DMS153 treated with DMSO at 0.1 percent for 48 hours (cell line): Measurements from ENCODE around the gene FAM241B.

ENCODE experiments used
- DNase-seq: peaks from one replicate; lab custom pipeline; 2025; ENCODE audit not compliant: unreplicated experiment; lab: John Stamatoyannopoulos, UW

FAM241B gene

DNA sequence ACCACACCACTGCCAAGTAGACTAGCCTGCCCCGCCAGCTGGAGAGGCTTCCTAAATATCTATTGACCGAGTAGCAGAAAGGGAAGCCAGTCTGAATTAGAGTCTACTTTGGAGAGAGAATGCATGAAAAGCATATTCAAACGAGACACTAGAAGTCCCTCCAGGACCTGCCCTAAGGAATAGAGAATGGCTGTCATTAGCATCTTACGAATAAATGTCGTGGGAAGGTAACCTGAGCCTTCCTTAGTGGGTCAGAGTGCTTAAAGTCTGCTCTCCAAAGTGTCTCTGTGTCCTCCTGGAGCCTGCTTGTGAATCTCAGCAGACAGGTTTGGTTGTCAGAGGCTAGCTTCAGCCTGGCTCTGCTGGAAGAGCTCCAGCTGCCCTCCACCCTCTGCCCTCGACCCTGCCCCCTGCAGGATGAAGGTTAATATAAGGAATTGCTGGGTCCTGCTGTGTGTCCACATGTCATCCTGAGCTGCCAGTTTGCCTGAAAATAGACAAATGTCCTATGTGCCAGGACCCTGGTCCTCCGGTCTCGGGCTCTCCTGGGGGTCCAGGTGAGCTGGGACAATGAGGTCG is 33.4 kb downstream of the FAM241B start:
- DNase-seq = no peak

DNA sequence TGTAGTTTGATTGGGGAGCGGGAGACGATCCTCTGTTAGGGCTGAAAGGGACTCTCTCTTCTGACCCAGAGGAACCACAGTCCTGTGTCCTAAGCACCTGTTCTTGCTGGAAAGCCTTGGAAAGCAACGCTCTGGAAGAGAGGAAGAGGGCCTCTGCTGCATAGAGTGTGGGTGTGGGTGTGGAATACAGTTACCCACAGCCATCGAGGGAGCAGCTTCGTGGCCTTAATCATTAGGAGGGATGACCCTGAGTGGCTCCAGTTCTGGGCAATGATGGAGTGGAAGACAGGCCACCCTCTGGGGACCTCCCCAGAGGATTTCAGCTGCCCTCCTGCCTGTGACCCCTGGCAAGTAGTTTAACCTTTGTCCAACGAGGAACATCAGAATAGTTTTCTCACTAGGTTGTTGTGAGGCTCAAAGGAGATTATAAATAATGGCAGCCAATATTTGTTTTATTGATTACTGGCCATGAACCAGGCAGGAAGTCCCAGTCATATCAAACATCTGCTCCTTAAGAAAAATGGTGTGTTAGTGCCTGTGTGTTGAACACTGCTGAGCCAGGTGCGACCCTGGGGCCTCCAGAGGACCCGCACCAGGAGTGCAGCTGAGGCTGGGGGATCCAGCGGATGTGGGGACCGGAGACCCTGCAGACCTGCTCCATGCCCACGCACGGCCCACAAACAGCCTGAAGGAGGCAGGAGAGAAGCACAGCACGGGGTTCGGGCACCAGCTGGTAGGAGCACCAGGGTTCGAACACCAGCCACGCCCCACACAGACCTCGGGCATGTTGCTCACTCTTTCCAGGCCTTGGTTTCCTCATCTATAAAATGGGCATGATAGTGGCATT is 35.6 kb downstream of the FAM241B start:
- no peak for DNase-seq

DNA sequence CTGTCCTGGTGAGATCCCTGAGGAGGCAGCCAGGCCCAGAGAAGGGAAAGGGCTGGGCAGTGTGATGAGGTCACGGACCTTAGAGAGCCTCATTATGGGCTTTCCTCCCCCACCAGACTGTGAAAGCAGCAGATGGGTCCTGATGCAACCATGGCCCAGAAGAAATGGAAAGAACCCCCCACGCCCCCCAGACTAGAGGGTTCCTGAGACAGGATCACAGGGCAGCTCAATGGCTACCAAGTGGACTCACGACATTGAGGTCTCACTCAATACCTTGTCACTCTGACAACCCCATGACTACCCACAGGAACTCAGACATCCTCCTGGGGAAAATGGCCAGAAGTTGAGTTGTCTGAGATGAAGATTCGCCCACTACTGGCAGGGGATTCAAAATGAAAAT is 36.7 kb downstream of the FAM241B start:
- DNase-seq = no peak

DNA sequence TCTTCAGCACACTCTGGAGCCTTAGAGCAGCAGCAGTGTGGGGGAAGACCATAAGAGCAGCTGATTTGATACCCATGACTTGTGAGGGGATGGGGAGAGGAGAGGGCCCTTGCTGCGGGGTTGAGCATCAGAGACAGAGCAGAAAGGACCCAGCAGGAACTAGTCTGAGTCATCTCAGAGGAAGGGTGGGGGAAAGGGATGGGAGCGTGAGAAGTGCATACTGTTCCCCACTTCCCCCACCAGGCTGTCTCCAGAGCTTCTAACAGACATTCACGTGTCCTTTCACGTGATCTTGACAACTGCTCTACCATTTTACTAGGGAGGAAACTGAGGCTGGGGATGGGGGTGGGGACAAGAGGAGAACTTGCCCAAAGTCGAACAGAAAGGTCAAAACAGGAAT is 38.7 kb downstream of the FAM241B start:
- no peak for DNase-seq

DNA sequence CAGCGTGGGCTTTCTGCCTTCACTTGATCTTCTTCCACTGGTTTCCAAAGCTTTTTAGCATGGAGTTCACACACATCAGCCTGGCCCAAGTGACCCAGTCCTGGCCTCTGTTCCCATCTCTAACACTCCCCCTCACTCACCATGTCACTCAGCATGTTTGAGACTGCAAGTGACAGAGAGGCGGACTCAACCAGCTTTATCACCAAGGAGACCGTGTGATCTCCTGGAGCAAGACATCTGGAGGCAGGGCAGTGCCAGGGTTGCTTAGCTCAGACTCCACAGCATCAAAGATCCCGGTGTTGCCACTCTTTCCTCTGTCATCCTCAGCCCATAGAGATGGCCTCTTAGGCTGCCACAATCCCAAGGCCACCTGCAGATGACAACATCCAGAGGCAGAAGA is 39.4 kb downstream of the FAM241B start:
- DNase-seq = no peak

DNA sequence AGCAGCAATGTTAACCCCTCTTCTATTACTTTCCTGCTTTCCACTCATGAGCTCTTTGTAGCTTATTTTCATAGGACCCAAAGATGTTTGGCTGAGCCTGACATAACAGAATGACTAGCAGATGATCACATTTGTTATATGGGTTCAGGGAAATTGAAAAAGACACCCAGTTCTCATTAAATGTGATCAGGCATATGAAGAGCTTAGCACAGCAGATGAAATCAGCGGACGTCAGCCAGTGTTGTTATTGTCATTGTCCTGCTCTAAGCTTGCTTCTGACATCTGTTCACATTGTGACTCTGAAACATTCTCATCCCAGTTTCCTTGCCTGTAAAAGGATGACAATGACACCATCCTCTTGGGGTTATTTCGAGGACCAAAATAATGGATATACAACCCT is 43.5 kb downstream of the FAM241B start:
- no peak for DNase-seq

DNA sequence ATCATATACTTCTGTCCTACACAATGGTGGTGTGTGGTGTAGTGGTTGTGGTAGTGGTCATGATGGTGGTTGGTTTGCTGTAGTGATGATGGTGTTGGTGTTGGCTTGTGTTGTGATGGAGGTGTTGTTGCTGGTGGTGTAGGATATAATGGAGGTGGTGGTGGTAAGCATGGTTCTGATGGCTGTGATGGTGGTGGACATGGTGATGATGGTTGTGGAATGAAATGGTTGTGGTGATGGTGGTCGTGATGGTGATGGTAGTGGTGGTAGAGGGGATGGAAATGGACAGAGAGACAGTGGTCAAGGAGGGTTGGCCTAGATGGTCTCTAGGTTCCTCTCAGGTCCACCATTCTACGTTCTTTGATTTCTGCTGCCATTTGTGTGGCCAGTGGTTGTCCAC is 44.7 kb downstream of the FAM241B start:
- no peak for DNase-seq

DNA sequence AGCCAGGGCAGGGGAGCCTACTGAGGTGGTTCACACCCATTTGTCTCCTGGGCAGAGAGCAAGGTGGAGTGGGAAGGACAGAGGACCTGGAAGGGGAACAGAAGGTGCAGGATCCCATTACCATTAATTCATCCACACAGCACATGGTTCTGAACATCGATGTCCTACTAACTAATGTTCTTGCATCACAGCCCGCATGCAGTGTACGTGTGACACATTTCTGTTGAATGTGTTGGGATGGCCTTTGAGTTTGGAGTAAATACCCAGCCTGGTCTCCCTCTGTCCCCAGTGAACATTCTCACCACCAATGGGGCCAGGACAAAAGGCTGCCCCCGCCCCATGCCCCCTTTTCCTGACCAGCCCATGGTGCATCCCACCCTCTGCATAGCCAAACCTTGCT is 46.3 kb downstream of the FAM241B start:
- DNase-seq = no peak

DNA sequence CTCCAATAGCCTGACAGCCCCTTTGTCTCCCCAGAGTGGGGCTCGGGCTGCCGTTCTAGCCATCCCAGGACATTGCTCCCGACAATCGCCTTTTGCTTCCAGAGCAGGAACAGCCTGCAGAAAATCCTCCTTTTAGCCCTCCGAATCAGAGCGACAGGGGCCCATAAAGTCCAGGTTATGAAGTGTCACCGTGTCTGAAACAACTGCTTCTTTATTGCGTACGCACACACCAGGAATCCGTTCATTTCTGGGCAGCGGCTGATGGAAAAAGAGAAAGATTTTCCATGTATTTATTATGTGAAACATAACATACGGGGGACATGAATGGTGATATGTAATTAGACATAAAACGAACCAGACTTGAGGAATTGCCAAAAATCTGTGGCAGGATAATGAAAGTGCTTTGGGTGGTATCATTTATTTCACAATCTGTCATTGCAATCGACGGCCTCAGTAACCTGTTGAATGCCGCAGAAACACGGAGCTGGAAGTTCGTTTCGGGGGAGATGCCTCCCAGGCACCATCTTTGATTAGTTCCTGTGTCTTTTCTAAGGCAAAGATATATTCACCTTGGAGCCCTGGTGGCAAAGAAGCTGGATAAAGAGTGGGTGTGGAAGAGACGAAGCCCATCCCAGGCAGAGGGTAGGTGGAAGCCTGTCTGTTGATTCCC is 48.1 kb downstream of the FAM241B start:
- no peak for DNase-seq

DNA sequence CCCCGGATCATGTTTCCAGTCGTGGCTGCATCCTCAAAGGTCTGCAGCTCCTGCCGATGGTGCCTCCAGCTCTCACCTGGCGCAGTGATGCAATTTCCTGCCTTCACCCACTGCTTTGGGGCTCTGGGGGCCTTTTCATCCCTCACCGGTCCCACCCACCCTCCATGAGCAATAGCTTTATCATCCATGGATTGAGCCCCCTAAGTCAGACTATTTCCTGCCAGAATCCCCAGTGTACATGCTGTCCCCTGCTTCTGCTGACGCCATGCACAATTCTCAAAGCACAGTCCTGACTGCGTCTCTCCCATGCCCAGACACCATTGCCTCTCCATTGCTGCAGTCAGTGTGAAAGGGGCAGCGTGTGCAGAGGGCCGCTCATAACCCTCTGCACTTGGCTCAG is 49.7 kb downstream of the FAM241B start:
- no peak for DNase-seq

DNA sequence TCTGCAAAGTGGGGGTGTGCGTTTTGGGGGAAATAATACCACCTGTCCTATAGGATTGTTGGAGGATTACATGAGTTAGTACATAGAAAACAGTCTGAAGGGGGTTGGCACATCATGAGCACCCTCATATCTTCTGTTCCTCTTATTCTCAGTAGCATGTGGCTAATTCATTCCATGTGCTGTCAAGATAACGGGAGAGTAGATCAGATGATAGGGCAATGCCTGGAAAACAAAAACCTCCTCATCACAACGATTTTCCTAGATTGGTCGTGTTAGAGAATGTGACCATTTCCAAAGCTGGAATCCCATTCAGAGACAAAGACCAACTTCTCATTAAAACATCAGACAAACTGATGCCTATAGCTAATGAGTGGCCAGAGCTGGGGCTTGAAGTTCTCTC is 50.6 kb downstream of the FAM241B start:
- DNase-seq = no peak

DNA sequence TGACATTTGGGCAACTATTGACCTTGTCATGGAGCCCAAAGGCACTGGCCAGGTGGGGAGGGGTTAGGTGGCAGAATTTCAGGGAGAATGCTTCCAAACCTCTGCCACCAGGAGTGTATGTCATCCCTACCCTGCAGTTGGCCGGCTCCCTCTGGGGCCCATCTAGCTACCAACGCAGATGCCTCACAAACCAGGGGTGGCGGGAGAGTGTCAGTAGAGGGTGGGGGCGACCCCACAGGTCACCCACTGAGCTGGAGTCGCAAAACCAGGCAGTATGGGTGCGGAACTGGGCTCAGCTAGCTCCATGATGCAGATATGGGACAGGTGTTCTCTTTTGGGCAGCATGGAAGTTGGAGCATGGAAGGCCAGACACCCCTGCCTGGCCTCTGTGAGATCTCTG is 51.4 kb downstream of the FAM241B start:
- DNase-seq = no peak

DNA sequence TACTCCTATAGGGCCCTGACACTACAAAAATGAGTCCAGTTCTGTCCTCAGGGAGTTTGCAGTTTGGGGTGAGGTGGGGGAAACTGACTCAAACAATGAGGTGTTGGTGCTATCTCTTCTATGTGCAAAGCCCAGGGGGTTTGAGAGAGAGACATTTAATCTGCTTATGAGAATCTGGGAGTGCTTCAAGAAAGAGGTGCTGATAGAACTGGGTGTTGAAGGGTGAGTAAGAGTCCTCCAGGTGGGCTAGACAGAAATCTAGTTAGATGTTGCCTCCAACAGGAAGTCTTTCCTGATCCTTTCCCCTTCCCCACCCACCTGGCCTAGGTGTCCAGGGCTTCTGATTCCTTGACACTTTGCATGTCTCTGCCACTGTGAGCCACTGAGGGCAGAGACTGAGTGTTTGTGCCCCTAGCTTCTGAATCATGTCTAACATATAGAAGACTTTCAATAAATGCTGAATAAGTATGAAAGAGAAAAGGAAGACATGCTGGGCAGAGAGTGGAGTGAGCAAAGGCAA is 53.0 kb downstream of the FAM241B start:
- DNase-seq = no peak
